Gastrocnemius medialis (tissue), 4 donors: Measurements from ENCODE around the gene PTPN4.

Experiments
- CTCF ChIP-seq, 5 experiments: fragments of 450-650 bp in 3 of 5; fragments of 200-600 bp in 2 of 5; sonication (generic) in 2 of 5; IDR thresholded peaks in 4 of 5; conservative IDR thresholded peaks in 1 of 5; 1 replicate in 4 of 5; 2 replicates in 1 of 5; pipeline ENCODE4 v1.5.1; 2016 to 2019; ENCODE audit warnings: antibody characterized with exemption in 5 of 5, mild to moderate bottlenecking in 3 of 5, moderate library complexity in 3 of 5
- POLR2A ChIP-seq, 2 donors: fragments of 450-650 bp; IDR thresholded peaks; one replicate each; pipeline ENCODE4 v1.6.1; 2017; ENCODE audit warnings: antibody characterized with exemption in 2 of 2, mild to moderate bottlenecking in 2 of 2, moderate library complexity in 2 of 2

DNA sequence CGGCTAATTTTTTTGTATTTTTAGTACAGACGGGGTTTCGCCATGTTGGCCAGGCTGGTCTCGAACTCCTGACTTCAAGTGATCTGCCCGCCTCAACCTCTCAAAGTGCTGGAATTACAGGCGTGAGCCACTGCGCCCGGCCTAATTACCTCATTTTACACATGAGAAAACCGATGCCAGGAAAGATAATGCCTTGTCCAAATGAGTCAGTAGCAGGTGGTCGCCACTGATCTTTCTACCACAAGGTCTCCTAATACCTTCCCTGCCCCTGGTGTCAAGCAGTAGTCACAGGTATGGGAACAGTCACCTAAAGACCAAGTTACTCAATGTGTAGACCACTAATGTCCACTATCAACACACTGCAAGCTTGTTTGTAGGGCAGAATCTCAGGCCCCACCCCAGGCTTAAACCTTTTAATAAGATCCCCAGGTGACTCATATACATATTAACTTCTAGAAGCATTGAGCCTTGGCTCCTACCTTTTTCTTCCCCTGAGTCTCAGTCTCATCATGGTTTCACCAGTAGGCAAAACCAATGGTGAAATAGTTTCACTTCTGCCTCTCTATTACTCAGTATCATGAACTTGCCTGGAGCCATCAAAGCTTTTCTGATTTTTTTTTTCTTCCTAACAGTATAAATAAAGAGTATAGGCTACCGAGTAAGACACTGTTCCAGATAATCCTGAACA is 246.3 kb downstream of the PTPN4 start:
- no peak for TF ChIP-seq CTCF (IDR thresholded peaks at IDR 0.05 in 4 of 5, conservative IDR thresholded peaks at IDR 0.05 in 1 of 5)
- TF ChIP-seq POLR2A (IDR thresholded peaks at IDR 0.05): no peak
